ENCODE results near the gene GAS2L1.

GAS2L1 gene

GRCh38 chr22:29300807-29301601 is 5.4 kb upstream of the GAS2L1 start (continued):
- TF ChIP-seq ZNF623 (tag by site-specific recombination; IDR thresholded peaks at IDR 0.05) (no peak), KLF17 (tag by site-specific recombination; IDR thresholded peaks at IDR 0.05) (0 out of 2 replicates have a peak, but pooled peaks have one; percentile 35), ZFP3 (tag by site-specific recombination; IDR thresholded peaks at IDR 0.05; ENCODE audit: low read depth) (no peak), ZSCAN16 (tag by site-specific recombination; IDR thresholded peaks at IDR 0.05) (no peak), ZNF580 (tag by site-specific recombination; IDR thresholded peaks at IDR 0.05) (no peak), ZBTB17 (tag by site-specific recombination; IDR thresholded peaks at IDR 0.05) (peak; percentile 67), ZNF423 (tag by site-specific recombination; IDR thresholded peaks at IDR 0.05) (no peak), ZNF335 (tag by site-specific recombination; conservative IDR thresholded peaks at IDR 0.05) (no peak), ZNF19 (tag by site-specific recombination; IDR thresholded peaks at IDR 0.05; ENCODE audit: low read depth) (no peak), ZNF596 (tag by site-specific recombination; IDR thresholded peaks at IDR 0.05) (no peak), ZNF366 (tag by site-specific recombination; conservative IDR thresholded peaks at IDR 0.05) (peak; percentile 60), ZBTB20 (tag by site-specific recombination; IDR thresholded peaks at IDR 0.05) (no peak), ZNF610 (tag by site-specific recombination; IDR thresholded peaks at IDR 0.05; ENCODE audit: borderline replicate concordance) (no peak), YY1 (tag by site-specific recombination; IDR thresholded peaks at IDR 0.05) (no peak), WT1 (tag by site-specific recombination; IDR thresholded peaks at IDR 0.05) (peak; percentile 61), ZNF549 (tag by site-specific recombination; IDR thresholded peaks at IDR 0.05) (no peak), SP3 (tag by site-specific recombination; IDR thresholded peaks at IDR 0.05) (no peak), ZNF664 (tag by site-specific recombination; IDR thresholded peaks at IDR 0.05) (no peak), SCRT2 (tag by site-specific recombination; IDR thresholded peaks at IDR 0.05) (no peak), ZNF248 (tag by site-specific recombination; IDR thresholded peaks at IDR 0.05) (no peak), SP2 (tag by site-specific recombination; IDR thresholded peaks at IDR 0.05) (peak; percentile 25), GLIS1 (tag by site-specific recombination; IDR thresholded peaks at IDR 0.05) (no peak), ZFHX2 (tag by site-specific recombination; conservative IDR thresholded peaks at IDR 0.05) (peak; percentile 89), ZNF677 (tag by site-specific recombination; IDR thresholded peaks at IDR 0.05) (no peak), ZNF558 (tag by site-specific recombination; IDR thresholded peaks at IDR 0.05) (no peak), YY2 (tag by site-specific recombination; IDR thresholded peaks at IDR 0.05) (no peak), ZNF394 (tag by site-specific recombination; IDR thresholded peaks at IDR 0.05; ENCODE audit: borderline replicate concordance) (no peak), BCL11A (tag by site-specific recombination; IDR thresholded peaks at IDR 0.05; ENCODE audit: low read depth) (no peak), ZNF629 (tag by site-specific recombination; IDR thresholded peaks at IDR 0.05) (no peak), ZNF214 (tag by site-specific recombination; IDR thresholded peaks at IDR 0.05; ENCODE audit: borderline replicate concordance) (no peak), IKZF3 (tag by site-specific recombination; IDR thresholded peaks at IDR 0.05) (no peak), GLIS2 (tag by site-specific recombination; IDR thresholded peaks at IDR 0.05) (0 out of 2 replicates have a peak, but pooled peaks have one; percentile 35)
- TF ChIP-seq, protein P1, sequence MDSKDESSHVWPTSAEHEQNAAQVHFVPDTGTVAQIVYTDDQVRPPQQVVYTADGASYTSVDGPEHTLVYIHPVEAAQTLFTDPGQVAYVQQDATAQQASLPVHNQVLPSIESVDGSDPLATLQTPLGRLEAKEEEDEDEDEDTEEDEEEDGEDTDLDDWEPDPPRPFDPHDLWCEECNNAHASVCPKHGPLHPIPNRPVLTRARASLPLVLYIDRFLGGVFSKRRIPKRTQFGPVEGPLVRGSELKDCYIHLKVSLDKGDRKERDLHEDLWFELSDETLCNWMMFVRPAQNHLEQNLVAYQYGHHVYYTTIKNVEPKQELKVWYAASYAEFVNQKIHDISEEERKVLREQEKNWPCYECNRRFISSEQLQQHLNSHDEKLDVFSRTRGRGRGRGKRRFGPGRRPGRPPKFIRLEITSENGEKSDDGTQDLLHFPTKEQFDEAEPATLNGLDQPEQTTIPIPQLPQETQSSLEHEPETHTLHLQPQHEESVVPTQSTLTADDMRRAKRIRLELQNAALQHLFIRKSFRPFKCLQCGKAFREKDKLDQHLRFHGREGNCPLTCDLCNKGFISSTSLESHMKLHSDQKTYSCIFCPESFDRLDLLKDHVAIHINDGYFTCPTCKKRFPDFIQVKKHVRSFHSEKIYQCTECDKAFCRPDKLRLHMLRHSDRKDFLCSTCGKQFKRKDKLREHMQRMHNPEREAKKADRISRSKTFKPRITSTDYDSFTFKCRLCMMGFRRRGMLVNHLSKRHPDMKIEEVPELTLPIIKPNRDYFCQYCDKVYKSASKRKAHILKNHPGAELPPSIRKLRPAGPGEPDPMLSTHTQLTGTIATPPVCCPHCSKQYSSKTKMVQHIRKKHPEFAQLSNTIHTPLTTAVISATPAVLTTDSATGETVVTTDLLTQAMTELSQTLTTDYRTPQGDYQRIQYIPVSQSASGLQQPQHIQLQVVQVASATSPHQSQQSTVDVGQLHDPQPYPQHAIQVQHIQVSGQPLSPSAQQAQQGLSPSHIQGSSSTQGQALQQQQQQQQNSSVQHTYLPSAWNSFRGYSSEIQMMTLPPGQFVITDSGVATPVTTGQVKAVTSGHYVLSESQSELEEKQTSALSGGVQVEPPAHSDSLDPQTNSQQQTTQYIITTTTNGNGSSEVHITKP (tag by site-specific recombination; IDR thresholded peaks at IDR 0.05): peak; percentile 10; the same call in 1 of the 2 replicates
- TF ChIP-seq, protein P2, sequence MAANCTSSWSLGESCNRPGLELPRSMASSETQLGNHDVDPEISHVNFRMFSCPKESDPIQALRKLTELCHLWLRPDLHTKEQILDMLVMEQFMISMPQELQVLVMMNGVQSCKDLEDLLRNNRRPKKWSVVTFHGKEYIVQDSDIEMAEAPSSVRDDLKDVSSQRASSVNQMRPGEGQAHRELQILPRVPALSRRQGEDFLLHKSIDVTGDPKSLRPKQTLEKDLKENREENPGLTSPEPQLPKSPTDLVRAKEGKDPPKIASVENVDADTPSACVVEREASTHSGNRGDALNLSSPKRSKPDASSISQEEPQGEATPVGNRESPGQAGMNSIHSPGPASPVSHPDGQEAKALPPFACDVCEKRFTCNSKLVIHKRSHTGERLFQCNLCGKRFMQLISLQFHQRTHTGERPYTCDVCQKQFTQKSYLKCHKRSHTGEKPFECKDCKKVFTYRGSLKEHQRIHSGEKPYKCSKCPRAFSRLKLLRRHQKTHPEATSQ (tag by site-specific recombination; IDR thresholded peaks at IDR 0.05): 0 out of 2 replicates have a peak, but pooled peaks have one; percentile 11
- TF ChIP-seq, protein P3, sequence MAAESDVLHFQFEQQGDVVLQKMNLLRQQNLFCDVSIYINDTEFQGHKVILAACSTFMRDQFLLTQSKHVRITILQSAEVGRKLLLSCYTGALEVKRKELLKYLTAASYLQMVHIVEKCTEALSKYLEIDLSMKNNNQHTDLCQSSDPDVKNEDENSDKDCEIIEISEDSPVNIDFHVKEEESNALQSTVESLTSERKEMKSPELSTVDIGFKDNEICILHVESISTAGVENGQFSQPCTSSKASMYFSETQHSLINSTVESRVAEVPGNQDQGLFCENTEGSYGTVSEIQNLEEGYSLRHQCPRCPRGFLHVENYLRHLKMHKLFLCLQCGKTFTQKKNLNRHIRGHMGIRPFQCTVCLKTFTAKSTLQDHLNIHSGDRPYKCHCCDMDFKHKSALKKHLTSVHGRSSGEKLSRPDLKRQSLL (tag by site-specific recombination; IDR thresholded peaks at IDR 0.05): no peak

Measured in HEK293 (cell line).